Ishikawa (cell line): Measurements from ENCODE around the gene COG8.

Source experiments
- EP300 ChIP-seq: IDR thresholded peaks from 2 replicates; pipeline ENCODE4 v1.6.1; 2012; ENCODE audit warnings: borderline replicate concordance
- FOXM1 ChIP-seq: IDR thresholded peaks from 2 replicates; pipeline ENCODE4 v1.6.1; 2012; ENCODE audit warnings: low read depth, borderline replicate concordance
- MAX ChIP-seq: IDR thresholded peaks from 2 replicates; pipeline ENCODE4 v1.6.1; 2012
- REST ChIP-seq: IDR thresholded peaks from 2 replicates; pipeline ENCODE4 v1.6.1; 2012; ENCODE audit warnings: low read depth, mild to moderate bottlenecking
- YY1 ChIP-seq: IDR thresholded peaks from 2 replicates; pipeline ENCODE4 v1.6.1; 2012; ENCODE audit warnings: low read depth
- ZBTB7A ChIP-seq: IDR thresholded peaks from 2 replicates; pipeline ENCODE4 v1.6.1; 2012; ENCODE audit warnings: low read depth

- TF ChIP-seq MAX (no peak), EP300 (no peak), FOXM1 (no peak), YY1 (no peak), REST (no peak), ZBTB7A (no peak)
These were observed 17.0 kb downstream of the COG8 start for GRCh38 chr16:69322343-69322742.
